ENCODE results near the gene NAV2.

NAV2 gene

DNA sequence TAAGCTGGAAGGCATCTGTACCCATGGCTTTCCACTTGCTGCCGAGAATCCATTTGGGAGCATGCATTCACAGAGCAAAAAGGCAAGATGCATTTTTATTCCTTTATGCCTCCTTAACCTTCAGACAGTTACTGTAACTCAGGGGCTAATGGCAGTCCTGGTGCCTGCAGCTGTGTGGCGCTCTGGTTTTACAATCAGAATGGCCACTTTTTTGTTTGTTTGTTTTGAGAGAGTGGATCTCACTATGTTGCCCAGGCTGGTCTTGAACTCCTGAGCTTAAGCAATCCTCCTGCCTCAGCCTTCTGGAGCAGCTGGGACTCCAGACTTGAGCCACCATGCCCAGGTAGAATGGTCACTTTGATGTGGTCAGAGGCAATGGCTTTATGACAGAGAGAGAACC is 101.8 kb downstream of the NAV2 start:
- DNase-seq, result no peak

DNA sequence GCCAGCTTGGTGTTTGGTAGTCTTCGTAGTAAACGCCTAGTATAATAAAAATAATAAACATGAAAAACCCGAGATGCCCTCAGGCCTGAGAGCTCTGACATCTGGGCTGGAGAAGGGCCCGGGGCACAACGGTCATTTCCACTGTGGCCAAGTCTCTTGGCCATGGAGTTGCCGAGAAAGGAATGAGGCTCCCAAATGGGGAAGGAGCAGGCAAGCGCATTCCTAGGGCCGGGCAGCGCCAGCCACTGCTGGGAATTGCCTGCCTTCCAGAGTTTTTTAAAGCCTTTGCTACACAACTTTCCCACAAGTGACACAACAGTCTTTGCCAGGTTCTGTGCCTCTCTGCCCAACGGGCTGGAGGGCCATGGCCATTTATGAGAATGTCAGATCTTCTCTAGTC is 103.4 kb downstream of the NAV2 start:
- no peak for DNase-seq

DNA sequence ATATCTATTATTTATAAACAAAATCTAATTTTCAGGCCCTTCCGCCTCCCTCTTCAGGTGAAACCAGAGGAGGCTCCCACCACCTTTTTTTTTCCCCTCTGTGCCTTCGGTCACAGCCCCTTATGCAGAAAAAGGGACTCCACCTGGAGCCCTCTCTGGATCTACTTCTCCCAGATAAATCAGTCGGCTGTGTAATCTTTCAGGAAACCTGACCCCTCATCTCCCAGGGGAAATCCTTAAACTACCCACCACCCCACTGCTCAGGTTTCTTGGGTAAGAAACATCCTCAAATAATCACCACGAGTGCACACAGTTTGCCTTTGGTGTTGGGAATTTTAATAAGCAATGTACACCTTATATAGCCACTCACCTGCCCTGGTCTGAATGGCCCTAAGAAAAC is 104.2 kb downstream of the NAV2 start:
- no peak for DNase-seq

DNA sequence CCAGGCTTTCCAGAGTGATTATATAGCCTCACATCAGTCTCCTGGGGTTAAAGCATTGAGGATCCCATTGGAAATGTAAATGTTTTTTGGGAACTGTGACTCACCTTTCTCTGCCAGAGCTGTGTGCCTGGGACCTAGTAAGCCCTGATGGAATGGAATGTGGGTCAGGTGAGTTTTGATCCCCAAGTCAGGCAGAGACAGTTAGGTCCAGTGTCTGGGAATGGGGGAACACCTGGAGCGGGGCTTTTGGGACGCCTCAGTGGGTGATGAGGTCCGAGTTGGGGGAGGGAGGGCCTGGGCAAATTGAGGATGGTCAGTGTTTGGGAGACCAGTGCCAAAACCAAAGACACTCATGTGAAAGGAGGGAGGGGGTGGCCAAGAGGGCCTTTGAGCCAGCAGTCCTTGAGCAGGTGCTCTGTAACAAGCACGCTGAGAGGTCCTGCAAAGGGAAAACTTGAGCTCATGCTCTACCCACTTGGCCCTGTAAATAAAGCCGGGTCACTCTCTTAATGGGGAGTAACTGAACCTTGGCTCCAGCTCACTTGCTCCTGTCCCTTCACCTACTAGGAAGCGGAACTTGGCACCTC is 104.7 kb downstream of the NAV2 start:
- DNase-seq, result no peak

DNA sequence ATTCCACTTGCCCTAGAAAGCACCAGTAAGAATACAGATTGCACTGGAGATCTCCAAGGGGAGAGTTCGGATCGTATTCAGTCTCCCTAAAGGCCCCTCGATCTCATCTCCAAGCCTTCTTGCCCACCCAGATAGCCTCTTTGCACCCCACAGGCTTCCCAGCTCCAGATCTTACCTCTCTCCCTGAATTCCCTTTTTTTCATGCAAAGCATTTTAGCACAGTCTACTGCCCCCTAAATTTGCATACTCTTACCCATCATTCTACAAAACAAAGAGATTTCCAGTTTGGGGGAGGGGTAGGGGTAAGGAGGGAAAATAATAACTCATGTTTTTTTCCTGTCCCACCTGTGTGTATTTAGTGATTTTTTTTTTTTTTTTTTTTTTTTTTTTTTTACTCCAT is 105.2 kb downstream of the NAV2 start:
- DNase-seq, result no peak

DNA sequence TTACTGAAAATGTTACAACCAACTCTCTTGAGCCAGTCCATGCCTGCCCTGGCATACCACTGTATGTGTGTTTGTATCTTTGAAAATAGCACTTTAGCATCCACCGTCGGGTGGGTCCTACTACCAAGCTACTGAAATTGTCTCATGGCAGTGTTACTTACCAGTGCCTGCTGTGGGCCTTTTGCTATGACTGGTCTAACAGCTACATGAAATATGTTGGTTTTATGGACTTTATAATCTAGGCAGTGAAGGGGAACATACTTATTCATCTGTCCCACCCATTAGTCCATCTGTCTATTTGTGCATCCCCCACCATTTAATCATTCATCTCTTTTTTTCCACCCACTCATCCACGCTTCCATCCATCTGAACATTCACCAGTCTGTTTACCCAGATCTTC is 106.0 kb downstream of the NAV2 start:
- no peak for DNase-seq

DNA sequence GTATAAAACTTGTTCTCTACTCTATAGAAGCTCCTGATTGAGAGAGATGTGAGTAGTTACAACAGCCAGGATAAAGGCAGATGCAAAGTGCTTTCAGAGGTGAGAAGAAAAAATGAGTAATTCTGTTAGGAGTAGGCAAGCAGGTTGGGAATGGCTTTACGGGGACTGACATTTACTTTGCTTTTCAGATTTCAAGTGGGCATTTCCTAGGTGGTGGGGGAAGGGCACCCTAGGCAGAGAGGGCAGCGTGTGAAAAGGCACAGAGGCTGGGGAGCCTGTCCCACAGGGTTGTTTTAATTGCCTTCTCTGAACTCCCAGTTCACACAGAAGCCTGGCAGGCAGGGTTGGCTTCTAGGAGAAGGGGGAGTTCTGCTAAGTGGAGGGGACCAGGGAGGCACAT is 106.5 kb downstream of the NAV2 start:
- DNase-seq, result no peak

DNA sequence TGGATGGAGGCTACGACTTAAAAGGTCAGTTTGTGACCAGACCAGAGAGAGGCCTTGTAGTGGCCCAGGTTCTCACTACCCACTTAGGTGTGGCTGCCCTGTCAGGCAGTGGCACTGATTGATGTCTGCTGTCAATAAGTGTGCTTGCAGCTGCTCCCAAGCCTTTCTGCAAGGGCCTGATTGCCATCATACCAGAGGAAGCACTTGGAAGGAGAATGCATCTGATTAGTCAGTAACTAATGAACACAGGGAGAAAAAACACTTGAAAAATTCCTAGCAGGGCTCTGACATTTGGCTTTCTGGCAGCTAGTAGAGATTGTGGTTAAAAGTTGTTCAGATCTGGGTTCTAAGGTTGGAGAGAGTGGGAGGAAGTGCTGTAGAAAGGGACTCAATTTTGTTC is 107.5 kb downstream of the NAV2 start:
- DNase-seq, result no peak

DNA sequence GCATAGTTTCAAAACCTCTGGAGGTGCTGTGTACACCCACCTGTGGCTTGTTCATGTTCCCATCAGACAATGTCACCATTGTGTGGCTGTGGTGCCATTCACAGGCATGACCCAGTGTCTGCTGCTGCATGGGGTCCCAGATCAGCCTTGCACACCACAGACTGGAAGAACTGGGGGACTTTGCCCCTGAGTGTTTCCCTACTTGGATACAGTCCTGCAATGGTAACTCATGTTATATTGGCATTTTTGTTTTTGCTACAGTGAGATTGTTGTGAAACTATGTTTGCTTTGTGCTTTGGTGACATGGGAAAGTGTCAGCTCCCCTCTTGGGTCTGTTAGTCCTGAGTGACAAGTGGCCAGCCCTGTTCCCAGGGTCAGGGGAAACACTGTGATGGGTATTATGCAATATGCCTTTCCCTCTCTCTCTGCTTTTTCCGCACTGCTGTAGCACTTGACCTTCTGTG is 108.8 kb downstream of the NAV2 start:
- DNase-seq, result no peak

DNA sequence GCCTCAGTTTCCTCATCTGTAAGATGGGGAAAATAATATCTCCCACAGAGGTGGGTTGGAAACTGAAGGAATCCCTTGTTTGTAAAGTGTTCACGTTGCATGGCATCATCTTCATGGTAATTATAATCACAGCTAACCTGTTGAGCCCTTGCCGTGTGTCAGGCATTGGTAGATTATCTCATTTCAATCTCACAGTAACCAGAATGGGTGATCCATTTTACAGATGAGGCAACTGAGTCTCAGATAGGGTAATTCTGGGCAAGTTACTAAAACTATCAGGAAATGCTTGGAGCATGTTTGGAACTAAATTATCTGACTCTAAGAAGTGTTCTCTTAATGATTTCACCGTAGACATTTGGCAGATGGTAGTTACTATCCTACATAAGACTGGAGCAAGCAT is 109.4 kb downstream of the NAV2 start:
- DNase-seq, result no peak

DNA sequence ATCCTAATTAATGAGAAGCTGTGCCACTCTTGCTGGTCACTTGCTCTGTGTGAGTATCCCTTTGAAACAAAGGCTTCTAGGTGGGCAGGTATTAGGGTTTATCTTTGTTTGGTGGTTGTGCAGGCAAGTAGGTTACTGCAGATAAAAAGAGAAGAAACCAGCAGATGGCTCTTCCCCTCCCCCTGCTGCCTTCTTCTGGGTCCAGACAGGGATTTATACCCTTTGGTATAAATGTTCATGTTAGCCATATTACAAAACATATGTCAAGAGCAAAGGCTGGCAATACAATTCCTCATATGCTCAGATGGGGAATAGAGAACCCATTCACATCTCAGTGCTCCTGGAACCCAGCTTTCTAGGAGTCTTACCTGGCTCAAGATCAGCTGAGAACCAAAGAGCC is 109.9 kb downstream of the NAV2 start:
- DNase-seq, result no peak

DNA sequence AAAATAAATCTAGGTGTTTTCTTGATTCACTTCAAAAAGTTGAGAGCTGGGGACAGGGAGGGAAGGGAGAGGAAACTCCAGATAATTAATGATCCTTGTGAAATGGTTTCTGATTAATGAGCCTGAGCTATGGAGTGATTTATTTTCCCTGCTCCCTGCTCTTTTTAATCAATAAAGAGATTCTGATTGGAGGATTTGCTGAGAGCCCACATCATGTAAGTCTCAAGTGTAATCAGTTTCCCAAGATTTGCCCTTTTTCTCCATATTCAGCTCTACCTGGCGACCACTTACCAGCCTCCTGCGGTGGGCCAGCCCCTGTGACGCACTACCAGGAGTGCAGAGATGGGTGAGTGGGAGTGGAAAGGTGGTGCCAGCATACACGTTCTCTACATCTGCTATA is 114.0 kb downstream of the NAV2 start:
- no peak for DNase-seq

DNA sequence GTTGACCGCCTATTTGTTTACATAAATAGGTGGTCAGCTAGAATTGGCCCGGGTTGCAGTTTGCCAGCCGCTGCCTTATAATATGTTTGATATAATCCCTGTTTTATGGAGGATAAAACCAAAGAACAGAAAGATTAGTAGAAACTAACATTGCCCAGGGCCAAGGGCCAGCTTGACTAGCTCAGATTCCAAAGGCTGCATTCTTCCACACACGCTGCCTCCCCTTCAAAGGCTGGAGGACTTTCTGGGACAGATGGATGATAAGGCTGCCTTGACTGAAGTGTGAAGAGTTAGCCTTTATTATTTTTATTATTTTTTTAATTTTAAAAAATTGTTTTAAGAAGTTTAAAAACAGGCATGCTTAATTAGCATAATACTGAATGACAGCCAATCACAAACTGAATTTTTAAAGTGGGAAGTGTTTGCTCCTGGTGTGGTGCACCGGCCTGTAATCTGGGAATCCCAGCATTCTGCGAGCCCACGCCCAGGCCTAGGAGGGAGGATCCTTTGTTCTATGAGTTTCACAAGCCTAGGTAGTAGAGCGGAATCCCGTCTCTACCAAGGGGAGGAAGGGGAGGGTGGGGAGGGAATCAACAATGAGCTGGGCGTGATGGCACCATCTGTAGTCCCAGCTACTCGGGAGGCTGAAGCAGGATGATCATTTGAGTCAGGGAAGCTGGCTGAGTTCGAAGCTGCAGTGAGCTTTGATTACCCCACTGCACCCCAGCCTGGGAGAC is 114.9 kb downstream of the NAV2 start:
- no peak for DNase-seq

DNA sequence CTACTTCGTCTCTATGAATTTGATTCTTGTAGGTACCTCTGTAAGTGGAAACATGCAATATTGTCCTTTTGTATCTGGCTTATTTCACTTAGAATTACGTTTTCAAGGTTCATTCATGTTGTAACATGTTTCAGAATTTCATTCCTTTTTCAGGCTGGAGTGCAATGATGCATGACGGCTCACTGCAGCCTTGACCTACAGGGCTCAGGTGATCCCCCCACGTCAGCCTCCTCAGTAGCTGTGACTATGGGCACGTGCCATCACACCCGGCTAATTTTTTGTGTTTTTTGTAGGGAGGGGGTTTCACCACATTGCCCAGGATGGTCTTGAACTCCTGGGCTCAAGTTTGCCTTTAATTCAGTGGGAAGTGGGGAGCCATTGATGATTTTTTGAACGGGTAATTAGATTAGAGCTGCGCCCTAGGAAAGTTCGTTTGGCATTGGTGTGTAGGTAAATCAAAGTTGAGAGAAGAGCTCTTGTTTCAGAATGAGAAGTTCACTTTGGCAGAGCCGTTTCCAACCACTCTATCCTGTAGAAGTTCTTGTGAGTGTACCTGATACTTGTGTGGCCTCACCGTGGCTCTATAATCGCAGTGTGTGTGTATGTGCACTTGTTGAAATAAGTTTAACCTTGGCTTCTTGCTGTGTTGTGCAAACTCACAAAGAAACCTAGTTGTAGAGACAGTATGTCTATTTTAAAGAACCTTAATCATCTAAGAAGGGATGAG is 115.9 kb downstream of the NAV2 start:
- no peak for DNase-seq

DNA sequence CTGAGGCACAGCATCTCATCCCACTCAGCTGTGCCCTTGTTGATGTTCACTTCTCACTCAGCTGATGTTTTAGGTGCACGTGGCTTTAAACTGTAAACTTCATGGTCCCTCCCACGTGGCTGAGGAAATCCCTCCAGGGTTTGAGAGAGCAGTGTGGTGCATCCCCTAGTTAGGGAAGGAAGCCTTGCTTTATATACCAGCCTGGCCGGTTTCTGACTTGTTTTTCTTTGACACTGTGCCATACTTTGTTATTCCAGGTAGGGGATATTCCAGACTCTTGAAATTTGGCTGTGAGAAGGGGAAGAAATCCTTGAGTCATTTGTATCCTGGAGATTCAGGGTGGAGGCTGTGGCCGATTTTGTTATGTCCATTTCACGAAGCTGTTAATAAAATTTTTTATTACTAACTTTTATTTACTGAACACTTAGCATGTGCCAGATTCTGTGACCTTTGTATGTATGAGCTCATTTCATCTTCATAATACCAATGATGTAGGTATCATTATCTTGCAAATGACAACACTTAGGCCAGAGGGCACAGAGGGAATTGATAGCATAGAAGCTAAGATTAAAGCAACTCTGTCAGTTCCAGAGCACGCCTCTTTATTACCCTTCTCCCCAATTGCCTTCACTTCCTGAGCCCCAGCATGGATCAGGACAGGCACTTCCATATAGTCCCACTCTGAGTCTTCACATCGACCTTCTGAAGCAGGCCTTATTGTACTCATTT is 116.6 kb downstream of the NAV2 start:
- no peak for DNase-seq

DNA sequence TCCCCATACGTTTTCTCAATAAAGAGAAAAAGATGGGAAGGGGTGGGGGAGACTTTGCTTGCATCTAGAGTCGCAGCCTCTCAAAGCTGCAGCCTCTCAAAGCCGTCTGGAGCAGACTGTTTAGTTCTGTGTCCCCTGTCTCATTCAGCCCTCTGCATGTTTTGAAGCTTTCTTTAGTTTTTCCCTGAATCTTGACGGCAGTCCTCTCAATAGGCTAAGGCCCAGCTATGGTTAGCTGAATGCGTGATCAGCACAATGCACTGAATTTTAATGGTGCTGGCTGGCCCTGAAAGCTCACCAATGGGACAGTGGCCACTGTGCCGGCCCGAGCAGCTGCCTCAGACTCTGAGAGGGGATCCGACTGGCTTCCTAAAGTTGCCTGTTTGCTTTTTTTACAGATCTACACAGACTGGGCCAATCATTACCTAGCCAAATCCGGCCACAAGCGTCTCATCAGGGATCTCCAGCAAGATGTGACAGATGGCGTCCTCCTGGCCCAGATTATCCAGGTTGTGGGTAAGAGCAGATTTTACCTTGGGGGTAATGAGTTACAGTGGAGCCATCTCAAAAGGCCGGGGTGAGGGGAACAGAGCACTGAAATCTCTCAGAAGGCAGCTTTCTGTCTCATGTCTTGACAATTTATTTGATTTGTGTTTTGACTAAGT is 119.6 kb downstream of the NAV2 start:
- DNase-seq, result no peak

DNA sequence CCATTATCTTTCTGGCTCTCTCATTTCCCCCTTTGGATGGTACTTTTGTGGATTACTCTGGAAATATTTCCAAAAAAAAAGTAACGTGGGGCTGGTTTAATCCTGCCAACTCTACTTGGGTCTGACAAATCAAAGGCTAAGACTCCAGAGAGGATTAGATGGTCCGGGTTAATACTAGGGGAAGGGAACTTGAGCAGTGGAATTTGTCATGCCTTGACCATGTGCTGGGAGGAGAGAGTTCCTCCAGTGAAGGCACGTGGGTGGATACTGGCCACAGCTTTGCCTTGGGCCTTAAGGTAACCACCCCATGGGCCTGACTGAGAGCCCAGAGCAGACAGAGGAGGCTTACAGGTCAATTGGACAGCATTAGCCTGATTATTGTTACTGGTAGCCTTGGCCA is 120.3 kb downstream of the NAV2 start:
- no peak for DNase-seq

DNA sequence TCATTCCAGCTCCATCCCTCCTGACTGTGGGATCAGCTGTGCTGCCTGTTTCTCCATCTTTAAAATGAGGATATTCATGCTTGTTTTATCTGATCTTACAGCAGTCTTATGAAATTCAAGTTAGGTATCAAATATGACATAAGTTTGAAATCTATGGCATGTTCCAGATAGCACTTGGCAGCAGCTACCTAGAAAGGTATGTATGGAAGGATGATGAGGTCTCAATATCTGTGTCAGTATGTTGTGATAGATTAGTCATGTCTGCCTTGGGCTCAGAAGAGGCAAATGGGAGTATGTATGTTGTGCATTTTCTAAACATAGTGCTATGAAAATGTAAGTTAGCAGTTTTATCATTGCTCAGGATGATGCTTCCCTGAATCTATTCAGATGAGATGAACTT is 122.1 kb downstream of the NAV2 start:
- no peak for DNase-seq

DNA sequence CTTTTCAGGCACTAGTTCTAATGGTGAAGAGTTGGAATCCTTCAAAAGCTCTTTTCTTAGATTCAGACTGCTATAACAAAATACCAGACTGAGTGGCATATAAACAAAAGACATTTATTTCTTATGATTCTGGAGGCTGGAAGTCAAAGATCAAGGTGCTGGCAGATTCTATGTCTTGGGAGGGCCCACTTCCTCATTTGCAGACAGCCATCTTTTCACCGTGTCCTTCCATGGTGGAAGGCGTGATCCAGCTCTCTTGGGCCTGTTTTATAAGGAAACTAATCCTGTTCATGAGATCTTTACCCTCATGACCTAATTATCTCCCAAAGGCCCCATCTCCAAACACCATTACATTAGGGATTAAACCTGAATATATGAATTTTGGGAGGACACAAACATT is 124.0 kb downstream of the NAV2 start:
- DNase-seq, result no peak

DNA sequence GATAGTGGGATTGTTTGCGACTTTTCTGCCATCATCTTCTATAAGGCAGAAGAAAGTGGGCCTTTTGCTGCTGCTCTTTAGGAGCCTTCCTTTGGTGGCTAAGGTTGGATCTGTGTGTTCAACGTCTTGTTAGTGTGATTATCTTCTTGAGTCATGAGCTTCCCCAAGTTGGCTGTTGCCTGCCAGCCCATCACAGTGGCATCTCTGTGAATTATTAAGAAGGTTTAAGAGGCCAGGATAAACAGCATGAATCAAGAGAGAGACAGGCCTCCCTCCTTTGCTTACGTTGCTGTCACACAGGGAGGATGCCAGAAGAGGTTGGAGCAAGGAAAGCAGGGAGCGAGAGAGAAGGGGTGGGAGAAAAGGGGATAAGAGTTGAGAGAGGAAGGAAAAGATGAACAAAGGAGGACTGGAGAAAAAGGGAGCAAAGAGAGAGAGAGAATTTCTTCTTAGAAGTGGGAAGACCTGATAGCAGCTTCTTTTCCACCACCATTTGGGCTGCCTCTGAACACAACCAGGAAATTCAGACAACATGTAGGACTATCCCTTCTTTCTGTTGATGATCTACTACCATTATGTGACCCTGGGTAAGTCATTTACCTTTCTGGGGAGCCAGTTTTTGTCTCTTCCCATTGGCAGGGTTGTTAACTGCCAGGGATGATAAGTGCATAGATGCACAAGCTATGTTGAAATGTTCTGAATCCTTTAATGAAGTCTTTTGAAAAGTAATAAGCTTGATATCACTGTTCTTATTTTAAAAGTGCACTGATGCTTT is 126.5 kb downstream of the NAV2 start:
- no peak for DNase-seq

DNA sequence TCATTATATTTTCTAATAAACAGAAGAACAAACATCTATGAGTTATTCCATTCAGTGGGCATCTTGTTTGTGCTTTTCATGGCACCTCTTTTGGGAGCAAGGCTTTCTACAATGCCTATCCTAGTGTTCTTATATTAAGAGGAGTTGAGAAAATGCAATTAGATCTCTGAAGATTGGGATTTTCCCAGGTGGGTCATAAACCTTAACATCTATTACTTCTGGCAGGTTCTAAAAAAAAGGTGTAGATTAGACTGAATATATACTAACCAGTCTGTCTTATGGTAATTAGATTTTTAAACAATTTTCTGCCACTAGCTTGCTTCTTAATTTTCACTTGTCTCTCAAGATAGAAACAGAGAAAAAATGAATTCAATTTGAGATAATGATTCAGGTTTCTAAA is 128.3 kb downstream of the NAV2 start:
- DNase-seq, result no peak

DNA sequence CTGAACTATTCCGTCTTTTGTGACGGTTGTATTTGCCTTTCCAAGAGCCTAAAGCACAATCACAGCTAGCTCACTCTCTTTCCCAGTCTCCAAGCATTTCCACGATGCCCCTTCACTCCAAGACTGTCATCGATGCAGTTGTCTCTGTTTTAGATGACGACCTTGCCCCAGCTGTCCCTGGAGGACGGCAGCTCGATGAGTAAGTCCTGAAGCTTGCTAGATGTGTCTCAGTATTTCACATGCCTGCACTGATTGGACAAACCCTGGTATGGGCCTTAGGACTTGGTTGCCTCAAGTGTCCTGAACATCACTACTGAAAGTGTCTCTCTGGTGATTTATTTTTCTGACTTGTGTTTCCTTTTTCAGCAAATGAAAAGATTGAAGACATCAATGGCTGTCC is 129.9 kb downstream of the NAV2 start:
- no peak for DNase-seq

Measured in NCI-H1417 treated with DMSO at 0.1 percent for 48 hours (cell line).